Measurements from ENCODE around the gene DUSP8.

DUSP8 gene

DNA sequence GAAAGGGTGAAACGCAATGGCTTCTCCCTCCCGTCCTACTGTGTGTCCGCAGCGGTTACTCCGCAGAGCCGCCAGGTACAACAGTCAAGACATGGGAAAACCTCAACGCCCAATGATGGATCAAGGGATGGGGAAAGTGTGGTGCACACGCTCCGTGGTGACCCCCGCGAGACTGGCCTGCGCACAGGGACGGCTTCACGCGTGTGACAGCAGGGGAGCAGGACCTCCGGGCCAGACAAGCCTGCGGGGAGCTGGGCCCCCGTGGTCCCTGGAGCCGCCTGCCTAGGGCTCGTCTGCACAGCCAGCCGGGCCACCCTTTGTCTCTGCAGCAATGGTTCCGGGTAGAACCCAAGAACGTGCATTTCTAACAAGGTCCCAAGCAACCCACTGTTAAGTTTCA is 53.8 kb downstream of the DUSP8 start:
- no peak for TF ChIP-seq ZFX (IDR thresholded peaks at IDR 0.05; ENCODE audit: borderline replicate concordance)
- TF ChIP-seq, protein P1, sequence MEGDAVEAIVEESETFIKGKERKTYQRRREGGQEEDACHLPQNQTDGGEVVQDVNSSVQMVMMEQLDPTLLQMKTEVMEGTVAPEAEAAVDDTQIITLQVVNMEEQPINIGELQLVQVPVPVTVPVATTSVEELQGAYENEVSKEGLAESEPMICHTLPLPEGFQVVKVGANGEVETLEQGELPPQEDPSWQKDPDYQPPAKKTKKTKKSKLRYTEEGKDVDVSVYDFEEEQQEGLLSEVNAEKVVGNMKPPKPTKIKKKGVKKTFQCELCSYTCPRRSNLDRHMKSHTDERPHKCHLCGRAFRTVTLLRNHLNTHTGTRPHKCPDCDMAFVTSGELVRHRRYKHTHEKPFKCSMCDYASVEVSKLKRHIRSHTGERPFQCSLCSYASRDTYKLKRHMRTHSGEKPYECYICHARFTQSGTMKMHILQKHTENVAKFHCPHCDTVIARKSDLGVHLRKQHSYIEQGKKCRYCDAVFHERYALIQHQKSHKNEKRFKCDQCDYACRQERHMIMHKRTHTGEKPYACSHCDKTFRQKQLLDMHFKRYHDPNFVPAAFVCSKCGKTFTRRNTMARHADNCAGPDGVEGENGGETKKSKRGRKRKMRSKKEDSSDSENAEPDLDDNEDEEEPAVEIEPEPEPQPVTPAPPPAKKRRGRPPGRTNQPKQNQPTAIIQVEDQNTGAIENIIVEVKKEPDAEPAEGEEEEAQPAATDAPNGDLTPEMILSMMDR (IDR thresholded peaks at IDR 0.05), result no peak
- H3K27ac ChIP-seq, result no peak overlapping the region

DNA sequence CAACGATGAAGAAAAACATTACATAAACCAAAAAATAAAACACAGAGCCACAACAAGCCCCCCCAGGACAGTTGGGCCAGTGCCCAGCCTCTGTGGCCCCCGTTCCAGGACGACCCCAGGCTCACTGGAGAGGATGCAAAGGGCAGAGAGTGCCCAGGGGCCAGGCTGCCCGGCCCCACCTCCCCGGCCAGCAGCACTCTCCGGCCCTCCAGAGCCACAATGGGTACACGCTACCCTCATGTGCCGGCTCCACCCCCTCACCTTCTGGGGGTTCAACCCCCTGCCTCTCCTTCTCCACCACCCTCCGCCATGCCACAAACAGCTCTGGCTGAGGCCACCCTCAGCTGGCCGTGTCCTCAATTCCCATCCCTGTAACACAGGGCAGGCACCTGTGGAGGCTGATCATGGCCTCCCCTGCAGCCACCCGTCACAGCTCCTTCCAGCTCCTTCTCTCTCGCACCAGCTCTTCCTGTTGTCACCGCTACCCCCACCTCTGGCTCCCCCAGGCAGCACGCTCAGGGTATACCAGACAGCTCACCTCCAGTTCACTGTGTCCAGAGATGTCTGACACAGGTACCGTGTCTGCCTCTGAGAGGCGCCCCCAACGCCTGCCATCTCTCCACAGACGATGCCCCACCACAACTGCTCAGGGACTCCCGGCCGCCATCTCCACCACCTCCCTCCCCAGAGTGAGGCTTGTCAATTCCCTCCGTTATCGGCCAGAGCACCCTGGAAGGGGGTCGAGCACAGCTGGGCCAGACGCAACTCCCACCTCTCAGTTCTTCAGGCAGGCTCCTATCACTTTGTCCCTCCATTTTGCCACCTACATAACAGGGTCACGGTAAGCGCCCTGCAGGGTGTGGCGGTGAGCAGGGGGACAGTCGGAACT is 54.7 kb downstream of the DUSP8 start:
- H3K27ac ChIP-seq, result no peak overlapping the region
- no peak for TF ChIP-seq ZFX (IDR thresholded peaks at IDR 0.05; ENCODE audit: borderline replicate concordance)
- TF ChIP-seq, protein P1 (IDR thresholded peaks at IDR 0.05), result no peak

DNA sequence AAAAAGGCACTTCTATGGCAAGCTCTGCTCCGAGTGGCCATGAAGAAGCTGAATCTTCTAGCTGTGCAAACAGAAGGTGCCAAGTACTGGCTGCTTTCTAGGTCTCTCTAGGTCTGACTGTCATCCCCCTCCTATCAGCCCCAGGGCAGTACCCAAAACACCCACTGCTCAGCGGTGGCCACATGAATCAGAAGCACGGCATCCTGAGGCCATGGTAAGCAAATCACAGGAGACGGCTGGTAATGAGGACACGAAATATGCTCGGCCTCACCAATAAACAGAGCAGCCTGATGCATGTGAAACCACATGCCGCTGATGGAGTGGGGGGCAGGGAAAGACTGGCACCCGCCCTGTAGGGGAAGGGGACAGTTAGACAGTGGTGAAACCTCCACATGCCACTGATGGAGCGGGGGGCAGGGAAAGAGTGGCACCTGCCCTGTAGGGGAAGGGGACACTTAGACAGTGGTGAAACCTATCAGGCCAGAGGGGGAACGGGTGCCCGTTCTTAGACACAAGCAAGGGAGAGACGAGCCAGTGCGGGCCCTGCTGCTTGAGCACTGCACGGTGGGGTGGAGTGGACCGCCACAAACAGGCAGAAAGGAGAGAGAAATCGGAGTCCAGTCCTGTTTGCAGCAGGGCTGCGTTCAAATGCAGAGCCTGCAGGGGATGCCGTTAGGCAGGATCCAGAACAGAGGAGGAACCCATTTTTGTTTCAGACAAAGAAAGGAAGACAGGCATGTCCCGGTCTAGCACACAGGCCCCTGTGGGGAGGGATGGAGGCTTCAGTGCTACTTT is 55.6 kb downstream of the DUSP8 start:
- TF ChIP-seq ZFX (IDR thresholded peaks at IDR 0.05; ENCODE audit: borderline replicate concordance), result no peak
- TF ChIP-seq, protein P1 (IDR thresholded peaks at IDR 0.05), result no peak

DNA sequence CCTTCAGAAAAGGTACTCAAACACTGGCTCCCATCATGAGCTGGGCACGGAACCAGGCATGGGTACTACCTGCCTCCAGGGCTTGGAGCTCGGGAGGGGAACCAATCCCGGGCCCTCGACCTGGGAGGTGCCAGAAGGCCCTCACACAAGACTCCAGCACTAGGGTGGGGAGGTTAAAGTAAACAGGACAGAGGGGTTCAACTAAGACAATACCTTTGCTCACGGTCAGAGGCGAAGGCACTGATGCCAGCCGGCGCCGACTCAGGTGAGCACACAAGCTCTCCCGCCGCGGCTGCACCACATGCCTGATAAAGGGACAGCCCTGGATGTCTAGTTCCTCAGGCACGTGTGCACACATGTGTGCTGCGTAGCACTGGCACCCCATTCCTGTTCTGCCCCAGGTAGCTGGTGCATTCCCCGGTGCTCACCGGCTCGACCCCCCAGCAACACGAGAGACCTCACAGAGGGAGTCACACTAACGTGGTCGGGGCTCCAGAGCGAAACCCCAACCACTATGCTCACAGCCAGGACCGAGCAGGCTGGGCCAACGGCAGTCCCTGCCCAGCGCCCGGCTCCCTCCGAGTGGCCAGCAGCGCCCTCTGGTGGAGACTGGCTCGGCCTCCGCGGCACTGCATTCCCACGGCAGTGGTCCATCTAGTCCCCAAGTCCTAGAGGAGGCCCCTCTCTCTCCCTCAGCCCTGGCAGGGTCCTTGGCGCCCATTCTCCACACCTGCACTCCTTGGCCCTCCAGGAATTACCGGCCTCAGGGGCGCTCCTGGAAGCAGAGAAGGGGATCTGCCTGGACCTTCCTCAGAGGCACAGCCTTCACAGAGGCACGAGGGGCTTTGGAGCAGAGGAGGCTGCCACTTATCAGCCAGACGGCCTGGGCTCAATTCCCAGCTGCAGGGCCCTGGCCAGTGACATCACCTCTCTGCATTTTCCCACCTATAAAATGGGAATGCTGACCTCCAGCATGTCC is 56.7 kb downstream of the DUSP8 start:
- H3K27ac ChIP-seq, result no peak overlapping the region
- TF ChIP-seq ZFX (IDR thresholded peaks at IDR 0.05; ENCODE audit: borderline replicate concordance), result no peak
- TF ChIP-seq, protein P1 (IDR thresholded peaks at IDR 0.05), result peak; percentile 96

More for the DNA sequence above, 55.6 kb downstream of the DUSP8 start:
- H3K27ac ChIP-seq, result no peak overlapping the region

DNA sequence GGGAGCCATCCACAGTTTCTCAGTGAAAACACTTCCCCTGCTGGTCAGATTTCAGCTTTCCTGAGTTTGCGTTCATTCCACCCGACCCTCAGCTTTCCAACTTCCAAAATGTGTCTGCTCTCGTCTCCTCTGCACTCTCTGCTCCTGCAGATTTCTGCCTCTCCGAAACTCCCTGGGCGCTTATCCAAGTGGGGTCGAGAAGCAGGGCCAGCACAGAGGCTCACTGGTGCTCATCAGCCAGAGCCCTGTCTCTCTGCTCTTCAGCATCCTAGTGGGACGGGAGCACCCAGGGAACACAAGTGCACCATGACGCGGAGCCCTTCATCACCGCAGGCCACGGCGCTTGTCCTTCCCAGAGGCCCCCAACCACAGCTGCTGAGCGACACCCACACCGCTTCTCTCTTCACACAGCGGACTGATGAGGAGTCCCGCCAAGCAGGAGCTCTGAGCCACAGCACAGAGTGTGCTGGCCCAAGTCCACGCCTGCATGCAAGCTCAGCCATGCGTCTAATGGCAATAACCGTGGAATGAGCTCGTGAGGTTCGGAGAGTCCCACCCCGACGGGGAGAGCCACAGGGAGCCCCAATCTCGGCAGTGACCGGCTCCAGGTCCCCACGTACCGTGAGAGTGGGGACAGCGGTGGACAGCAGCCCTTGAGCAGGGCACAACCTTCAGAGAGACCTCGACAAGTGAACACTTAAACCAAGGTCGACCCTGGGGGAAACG is 57.6 kb downstream of the DUSP8 start:
- TF ChIP-seq, protein P1 (IDR thresholded peaks at IDR 0.05), result no peak
- no peak for TF ChIP-seq ZFX (IDR thresholded peaks at IDR 0.05; ENCODE audit: borderline replicate concordance)
- no peak overlapping the region for H3K27ac ChIP-seq

All from 22Rv1 (cell line).